HG03558 (cell line): ENCODE results near the gene VMO1.
"Not testable (repeated sequence)": the region's sequence is repeated elsewhere in the genome, so short reads cannot be mapped to it uniquely, and the experiment has no call there.

Experiments used
- ATAC-seq: cut with Tn5 transposase; IDR thresholded peaks from one replicate; pipeline ENCODE4 v1.9.1; 2021; ENCODE audit warnings: moderate number of reproducible peaks; ENCODE audit not compliant: unreplicated experiment; ENCODE audit errors: extremely low read depth

The VMO1 gene

DNA sequence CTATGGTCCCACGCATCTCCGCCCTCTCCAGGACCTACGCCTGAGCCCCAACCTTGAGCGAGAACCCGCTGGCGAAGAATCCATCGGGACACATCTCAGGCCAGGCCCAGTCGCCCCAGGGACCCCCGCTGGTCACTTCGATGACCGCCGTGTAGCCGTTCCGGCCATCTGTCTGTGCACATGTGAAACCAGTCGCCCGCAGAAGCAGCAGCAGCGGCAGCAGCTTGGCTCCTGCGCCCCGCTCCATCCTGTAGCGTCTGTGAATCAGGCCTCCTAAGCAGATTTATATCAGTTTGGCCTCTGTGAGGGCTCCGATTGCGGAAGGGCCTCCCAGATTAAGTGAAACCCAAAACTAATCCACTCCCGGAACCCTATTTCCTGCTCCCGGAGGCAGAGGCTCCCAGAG is at the start of gene VMO1:
VMO1 (minus strand) TSS at position 259 of the 406 bp plus-strand sequence; CDS start at position 247, 12 bp downstream.
- ATAC-seq: no peak

GRCh38 chr17:4834681-4835020 is 48.5 kb upstream of the VMO1 start:
- no peak for ATAC-seq

- no peak for ATAC-seq
These were observed 47.9 kb upstream of the VMO1 start for GRCh38 chr17:4833941-4834680.

DNA sequence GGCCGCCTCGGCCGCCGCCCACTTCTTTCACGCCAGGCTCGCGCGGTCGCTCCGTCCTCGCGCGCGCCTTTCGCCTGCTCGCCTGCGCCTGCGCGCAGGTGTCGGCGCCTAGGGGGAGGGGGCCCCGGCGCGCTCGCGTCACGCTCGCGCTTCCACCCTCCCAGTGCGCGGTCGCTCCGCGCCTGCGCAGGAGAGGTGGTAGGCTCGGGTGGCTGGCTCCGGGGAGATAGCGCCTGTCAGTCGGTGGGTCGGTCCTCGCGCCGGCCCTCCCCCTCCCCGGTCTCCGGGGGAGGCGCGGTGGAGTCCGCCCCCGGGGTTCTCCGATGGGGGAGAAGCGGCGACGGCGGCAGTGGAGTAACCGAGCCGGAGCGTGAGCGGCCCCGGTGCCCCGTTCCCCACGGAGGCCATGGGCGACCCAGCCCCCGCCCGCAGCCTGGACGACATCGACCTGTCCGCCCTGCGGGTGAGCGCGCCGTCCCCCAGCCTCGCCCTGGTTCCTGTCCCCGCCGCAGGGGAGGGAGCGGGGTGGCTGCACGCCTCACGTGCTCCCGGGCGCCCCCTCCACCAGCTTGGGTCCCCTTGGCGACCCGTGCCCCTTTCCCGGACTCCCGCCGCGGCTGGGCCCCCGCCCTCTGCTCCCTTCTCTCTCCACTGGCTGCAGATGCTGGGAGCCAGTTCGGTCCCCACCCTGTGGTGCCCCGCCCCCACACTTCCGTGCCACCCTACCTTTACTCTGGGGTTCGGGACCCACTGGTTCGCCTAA is 47.2 kb upstream of the VMO1 start, which contains the start of gene MINK1:
MINK1 (plus strand) TSS at position 163 of the 763 bp plus-strand sequence; CDS start at position 407, 244 bp downstream.
- peak; percentile 63 for ATAC-seq

DNA sequence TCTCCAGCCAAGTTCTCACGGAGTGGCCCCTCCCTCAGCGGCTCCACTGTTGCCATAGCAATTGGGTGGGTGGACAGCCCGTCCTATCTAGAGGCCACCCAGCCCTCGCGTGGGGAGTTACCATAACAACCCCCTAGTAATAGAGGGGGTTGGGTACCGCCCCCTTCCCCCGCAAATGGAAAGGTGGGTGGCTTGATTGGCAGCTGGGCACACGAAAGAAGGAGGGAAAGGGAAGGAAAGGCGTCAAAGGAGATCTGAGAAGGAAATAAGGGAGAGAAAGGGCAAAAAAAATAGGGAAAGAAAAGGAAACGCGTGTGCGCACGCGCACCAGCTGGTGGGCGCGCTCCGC is 46.6 kb upstream of the VMO1 start:
- not testable (repeated sequence) for ATAC-seq

- ATAC-seq: no peak
These were observed 41.2 kb upstream of the VMO1 start for GRCh38 chr17:4827399-4827798.

DNA sequence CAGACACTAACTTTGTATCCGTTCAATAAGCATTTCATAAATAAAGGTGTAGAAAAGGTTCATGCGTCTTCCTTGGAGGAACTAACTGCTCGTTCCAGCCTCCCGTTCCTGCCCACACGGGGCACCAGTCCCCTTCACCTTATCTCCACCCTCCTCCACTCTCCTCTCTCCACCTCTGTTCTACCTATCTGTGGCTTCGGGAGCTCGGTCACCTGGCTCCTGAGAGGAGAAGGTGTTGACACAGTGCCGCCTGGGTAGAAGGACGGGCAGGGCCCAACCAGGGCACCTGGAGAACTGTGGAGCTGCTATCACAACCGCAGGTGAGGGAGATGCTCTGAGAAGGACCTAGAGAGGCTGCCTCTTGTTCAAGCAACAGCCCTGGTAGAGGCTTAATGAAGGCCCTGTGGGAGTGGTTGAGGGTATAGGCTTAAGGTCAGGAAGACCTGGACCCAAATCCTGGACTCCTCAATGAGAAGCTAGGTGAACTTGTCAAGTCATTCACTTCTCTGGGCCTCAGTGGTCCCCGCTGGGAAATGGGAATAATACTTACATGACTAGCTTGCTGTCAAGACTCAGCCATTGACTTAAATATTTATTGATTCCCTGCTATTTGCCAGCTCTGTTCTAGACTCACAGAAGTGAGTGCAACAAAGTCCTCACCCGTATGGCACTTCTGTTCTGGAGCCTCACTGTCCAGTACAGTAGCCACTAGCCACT is 37.4 kb upstream of the VMO1 start:
- no peak for ATAC-seq

- ATAC-seq: no peak
These were observed 36.7 kb upstream of the VMO1 start for GRCh38 chr17:4822835-4823234.

DNA sequence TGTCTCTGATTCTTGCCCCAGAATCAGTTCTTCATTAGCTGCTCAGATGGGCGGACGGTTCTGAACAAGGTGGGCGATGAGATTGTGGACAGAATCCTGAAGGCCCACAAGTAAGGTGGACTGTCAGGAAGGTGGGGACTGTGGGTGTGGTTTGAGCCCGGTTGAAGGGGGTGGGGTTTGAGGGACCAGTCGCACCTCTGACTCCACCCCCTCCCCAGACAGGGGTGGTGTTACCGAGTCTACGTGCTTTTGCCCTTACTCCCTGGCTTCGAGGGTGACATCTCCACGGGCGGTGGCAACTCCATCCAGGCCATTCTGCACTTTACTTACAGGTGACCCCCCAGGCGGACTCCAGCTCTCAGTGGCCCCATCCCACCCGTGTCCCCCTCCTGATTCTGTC is 32.1 kb upstream of the VMO1 start:
- ATAC-seq: no peak

- ATAC-seq: no peak
These were observed 30.7 kb upstream of the VMO1 start for GRCh38 chr17:4816826-4817225.

GRCh38 chr17:4815043-4815675 is 29.0 kb upstream of the VMO1 start:
- no peak for ATAC-seq

- ATAC-seq: no peak
These were observed 26.5 kb upstream of the VMO1 start for GRCh38 chr17:4812690-4813089.

DNA sequence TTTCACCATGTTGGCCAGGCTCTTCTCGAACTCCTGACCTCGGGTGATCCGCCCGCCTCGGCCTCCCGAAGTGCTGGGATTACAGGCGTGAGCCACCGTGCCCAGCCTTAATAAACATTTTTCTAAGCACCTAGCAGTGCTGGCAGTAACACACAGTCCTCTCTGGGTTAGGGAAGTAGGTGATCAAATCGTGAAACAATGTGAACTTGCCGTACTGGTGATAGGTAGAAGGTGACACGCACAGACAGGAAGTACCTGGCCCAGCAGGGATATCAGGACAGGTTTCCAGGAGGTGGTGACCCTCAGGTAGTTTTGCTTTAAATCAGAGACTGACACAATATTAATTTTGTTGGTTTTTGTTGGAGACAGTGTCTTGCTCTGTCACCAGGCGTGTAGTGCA is 25.3 kb upstream of the VMO1 start:
- ATAC-seq: no peak

GRCh38 chr17:4810696-4811290 is 24.6 kb upstream of the VMO1 start:
- no peak for ATAC-seq

DNA sequence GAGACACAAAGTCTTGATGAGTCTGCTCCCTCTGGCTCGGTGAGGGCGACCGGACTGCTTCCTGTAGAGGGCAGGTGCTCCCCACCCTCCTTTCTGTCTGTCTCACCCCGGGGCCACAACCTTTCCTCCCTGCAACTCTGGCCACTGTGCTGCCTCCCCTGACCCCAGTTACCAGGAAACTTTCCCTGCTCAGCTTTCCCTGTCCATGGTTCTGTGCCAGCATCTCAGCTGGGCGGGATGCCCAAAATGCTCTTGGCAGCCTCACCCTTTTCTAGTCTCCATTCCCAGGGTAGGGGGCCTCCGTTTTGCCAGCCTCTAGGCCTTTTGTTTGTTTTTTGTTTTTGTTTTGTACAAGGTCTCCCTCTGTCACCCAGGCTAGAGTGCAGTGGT is 22.2 kb upstream of the VMO1 start:
- no peak for ATAC-seq

GRCh38 chr17:4807605-4808377 is 21.6 kb upstream of the VMO1 start:
- ATAC-seq: no peak

DNA sequence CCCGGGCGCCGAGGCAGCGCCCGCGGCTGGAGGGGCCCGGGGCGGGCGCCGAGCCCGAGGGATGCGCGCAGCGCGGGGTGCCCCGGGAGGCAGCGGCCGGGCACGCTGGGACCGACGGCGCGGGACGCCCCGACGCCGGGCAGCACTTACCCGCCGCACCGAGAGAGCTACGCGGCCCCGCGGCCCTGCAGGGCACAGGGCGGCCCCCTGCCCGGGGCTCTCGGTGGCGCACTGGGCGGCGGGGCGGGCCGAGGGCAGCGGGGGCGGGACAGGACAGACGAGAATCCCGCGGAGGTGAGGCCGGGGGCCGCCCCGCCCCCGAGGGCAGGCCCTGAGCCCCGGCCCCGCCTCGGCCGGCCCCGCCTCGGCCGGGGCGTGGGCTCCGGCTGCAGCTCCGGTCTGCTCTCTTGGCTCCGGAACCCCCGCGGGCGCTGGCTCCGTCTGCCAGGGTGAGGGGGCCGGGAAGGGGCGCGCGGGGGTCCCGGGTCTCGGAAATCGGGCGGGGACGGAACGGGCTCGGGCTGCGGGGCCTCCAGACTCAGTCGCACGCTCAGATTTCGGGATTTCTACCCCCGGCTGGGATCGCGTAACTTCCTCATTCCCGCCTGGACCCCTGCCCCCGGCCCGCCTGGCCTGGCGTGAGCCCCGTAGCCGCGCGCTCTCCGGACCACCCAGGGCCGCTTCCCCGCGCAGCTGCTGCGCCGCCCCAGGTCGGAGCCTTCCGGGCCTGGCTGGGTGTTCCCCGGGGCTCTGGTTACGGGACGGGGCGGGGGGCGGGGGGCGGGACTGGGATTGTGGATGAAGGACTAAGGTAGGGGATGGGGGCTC is 20.8 kb upstream of the VMO1 start, which contains the start of gene PLD2:
PLD2 (plus strand) TSS at position 376 of the 828 bp plus-strand sequence. CDS start 621 bp downstream, outside the sequence.
- no peak for ATAC-seq

- ATAC-seq: no peak
These were observed 20.3 kb upstream of the VMO1 start for GRCh38 chr17:4806456-4806776.

GRCh38 chr17:4802228-4802627 is 16.1 kb upstream of the VMO1 start, which contains the start of gene C17orf114:
Gene C17orf114, minus strand, starts transcription at chr17:4802328.
- no peak for ATAC-seq
